ENCODE results near the gene MYO3A.
"Not testable (repeated sequence)": the region's sequence is repeated elsewhere in the genome, so short reads cannot be mapped to it uniquely, and the experiment has no call there.

GRCh38 chr10:26080971-26081370, 146.9 kb downstream of the MYO3A start:
- TF ChIP-seq YY1 (IDR thresholded peaks at IDR 0.05; ENCODE audit: insufficient read depth, insufficient read length); ZNF274 (IDR thresholded peaks at IDR 0.05; ENCODE audit: low read depth, low read length); SUZ12 (IDR thresholded peaks at IDR 0.05; ENCODE audit: extremely low read depth, insufficient read depth, insufficient read length): not testable (repeated sequence)

Data from NT2/D1 (cell line).